IPS DF 4.7 (cell line): Measurements from ENCODE around the gene KCNG3.
"Not testable (repeated sequence)": the region's sequence is repeated elsewhere in the genome, so short reads cannot be mapped to it uniquely, and the experiment has no call there.

Experiments used
- DNase-seq: peaks from one replicate; pipeline ENCODE4 v3.0.0-alpha.2; 2013; ENCODE audit warnings: low spot score; ENCODE audit errors: extremely low read depth

The KCNG3 gene

DNA sequence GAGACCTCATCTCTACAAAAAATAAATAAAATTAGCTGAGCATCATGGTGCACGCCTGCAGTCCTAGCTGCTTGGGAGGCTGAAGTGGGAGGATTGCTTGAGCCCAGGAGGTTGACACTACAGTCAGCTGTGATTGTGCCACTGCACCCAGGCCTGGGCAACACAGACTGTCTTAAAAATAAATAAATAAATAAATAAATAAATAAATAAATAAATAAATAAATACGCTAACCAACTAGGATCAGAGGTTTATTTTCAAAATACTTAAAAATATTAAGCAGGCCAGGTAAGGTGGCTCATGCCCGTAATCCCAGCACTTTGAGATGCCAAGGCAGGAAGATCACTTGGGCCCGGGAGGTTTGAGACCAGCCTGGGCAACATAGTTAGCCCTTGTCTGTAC lies 63.6 kb downstream of the KCNG3 start:
- no peak for DNase-seq

DNA sequence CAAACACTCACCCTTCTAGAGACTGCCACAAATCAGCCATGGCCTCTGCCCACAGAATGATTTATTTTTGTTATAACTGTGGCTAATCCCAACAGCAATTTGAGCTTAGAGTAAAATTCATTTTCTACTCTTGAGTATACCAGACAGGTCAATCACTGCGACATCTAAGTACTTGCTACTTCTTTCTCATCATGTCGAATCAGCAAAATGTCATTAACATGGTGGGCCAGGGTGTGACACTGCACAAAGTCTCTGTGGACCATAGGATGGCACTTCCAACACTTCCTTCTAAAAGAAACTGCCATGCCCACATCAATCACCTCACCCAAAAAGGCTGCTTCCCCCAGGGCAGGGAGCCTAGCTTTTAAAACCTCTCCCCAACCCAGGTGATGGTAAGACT lies 64.4 kb downstream of the KCNG3 start:
- no peak for DNase-seq

DNA sequence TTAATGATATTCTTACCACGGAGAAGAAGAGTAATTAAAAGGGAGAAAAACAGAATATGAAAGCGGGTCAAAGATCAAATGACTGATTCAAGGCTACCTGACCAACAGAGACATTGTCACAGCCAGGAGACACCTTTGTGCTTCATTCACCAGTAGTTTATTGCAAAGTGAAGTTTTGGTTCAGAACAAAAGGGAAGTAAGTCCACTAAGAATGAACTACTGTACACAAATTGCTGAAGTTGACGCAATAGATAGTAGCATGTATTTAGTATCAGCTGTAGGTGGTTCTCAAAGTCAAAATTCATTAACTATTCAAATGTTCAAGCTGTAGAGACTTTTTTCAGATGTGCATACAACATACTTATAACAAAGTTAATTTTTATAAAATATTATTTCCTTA lies 68.1 kb downstream of the KCNG3 start:
- no peak for DNase-seq

DNA sequence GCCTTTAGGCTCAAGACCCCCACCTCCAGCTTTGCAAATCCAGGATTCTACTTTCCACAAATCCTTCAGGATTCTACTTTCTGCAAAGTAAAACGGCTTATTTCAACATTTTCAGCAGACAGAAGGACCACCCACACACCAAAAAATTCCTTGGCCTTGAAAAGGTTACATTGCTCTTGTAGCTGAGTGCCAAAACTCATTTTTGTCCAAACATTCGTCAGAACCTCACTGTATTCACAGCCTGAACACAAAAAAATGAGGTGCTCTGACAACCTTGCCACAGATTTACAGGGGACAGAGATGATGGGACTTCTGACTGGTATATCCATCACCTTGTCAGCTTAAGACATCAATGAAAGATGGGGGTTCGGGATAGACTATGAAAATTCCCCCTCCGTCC lies 69.7 kb downstream of the KCNG3 start:
- no peak for DNase-seq

DNA sequence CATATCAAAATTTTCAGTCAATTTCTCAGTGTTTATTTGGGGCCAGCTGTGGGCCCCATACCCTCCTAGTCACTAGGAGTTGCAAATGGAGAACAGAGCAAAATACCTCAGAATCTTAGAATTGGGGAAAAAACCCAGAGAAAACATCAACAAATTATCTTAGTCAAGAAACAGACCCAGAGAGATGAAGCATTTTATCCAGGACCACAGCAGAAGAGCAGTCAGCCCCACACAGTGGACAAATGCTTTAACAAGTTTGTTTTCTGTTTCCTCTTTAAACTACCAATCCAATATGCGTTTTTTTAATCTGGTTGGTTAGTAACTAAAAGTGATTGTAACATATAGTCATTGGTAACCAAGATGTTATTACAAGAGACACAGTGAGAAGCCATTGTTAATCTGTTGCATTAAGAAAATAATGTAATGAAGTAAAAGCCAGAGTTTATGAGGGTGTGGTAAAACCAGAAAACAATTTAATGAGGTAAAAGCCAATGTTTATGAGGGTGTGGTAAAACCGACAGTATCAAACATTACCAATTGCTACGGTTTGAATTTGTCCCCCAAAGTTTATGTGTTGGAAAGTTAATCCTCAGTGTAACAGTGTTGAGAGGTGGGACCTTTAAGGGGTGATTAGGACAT lies 72.1 kb downstream of the KCNG3 start:
- no peak for DNase-seq

GRCh38 chr2:42421157-42421485 lies 72.7 kb downstream of the KCNG3 start:
- DNase-seq, result no peak

GRCh38 chr2:42414648-42415047 lies 79.1 kb downstream of the KCNG3 start:
- no peak for DNase-seq

- no peak for DNase-seq
Measured at GRCh38 chr2:42414158-42414557, 79.6 kb downstream of the KCNG3 start.

GRCh38 chr2:42410742-42411514 lies 82.9 kb downstream of the KCNG3 start:
- no peak for DNase-seq

DNA sequence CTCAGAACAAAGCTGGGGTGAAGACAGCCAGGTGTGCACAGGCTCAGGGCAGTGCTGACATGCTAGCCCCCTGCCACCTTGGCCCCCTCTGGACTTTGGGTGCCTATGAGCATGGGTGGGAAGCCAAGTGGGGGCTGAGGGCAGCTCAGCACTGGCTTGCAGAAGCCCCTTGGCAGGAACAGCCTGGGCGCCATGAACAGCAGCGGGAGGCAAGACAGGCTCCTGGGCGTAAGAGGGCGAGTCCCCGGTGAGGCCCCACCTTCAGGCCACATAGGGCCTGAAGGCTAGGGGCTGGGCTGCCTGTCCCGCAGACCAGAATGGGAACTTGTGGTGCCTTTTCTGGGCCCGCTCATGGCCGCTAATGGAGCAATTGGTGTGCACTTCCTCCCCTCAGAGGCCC lies 85.8 kb downstream of the KCNG3 start:
- DNase-seq, result no peak

DNA sequence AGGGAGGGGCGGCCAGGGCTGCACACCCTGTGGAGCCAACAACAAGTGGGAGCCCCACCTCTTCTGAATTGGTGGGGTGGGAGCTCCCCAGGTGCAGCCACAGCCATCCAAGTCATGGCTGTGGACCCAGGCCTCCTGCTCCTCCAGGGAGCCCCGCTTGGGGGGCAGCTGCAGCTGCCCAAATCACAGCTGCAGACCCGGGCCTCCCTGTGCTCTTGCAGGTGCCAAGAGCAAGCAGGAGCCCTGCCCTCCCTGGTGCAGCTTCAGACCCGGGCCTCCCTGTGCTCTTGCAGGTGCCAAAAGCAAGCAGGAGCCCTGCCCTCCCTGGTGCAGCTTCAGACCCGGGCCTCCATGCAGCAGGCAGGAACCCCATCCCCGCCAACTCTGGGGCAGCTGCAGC lies 86.3 kb downstream of the KCNG3 start:
- no peak for DNase-seq

DNA sequence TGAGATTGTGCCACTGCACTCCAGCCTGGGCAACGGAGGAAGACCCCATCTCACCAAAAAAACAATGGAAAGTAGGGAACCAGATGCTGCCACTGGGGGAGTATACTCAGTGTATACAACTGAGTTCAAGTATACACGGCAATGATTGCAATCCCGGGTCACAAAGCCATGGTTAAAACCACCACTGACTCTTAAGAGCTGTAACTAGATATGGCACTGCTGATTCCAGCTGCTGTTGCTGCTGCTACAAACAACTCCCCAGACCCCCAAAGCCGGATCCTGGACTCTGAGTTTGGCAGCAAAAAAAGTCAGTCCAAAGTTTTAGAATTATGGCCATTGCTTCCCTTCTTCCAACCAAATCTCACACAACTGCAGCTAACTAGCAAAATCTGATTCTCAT lies 89.1 kb downstream of the KCNG3 start:
- no peak for DNase-seq

GRCh38 chr2:42401773-42402172 lies 92.0 kb downstream of the KCNG3 start:
- DNase-seq, result no peak

DNA sequence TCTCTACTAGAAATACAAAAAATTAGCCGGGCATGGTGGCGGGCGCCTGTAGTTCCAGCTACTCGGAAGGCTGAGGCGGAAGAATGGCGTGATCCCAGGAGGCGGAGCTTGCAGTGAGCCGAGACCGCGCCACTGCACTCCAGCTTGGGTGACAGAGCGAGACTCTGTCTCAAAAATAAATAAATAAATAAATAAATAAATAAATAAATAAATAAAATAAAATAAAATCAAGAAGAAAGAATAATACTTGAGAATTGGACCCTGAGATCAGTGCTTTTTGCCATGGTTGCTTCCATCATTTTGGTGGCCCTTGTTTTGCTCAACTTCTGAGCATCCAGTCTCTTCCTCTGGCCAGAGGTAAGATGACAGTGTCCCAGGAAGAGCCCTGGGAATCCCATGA lies 95.7 kb downstream of the KCNG3 start:
- not testable (repeated sequence) for DNase-seq

GRCh38 chr2:42393320-42393719 lies 100.5 kb downstream of the KCNG3 start:
- not testable (repeated sequence) for DNase-seq

DNA sequence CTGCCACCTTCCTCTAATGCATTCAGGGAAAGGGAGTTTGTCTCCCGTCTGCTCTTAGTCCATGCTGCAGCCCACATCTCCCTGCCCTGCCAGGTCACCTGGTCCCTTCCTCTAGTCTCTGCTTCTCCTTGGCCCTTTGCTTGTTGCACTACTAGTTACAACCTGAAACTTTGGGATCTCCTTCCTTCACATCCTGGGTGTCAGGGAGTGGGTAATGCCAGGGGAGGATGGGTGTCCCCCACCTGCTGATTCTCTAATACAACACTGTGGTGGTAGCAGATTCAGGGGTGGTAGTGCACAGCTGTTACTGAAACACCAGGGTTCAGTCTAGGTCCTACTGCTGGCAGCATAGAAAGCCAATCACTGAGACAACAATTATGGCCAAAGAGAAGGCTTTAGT lies 101.6 kb downstream of the KCNG3 start:
- DNase-seq, result no peak
